ENCODE data around the gene SUSD4. TPM values are rescaled to one million over a fixed set of nuclear protein-coding genes. Genes with fewer than 3 reads are reported as not detected.
A peak's percentile ranks its signal among the peaks of the same experiment; 100 is the strongest.

SUSD4 gene
- total RNA-seq, 1 donor from 2014 or later: 0.79 TPM

DNA sequence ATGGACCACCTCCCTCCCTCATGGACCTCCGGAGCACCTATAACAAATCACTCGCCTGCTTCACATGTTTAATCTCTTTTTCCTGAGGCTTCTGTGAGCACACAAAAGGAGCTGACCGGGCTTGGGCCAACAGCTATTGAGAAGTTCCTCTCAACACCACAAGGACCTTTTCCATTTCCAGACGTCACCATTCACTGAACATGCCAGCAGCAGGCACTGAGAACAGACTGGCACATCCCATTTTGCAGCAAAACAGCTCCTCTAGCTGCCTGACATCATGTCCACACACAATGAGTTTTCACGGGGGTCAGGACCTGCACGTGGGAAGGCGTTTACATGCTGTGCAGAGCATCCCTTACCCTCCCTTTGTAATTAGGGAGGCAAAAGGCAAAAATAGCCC lies 11.0 kb downstream of the SUSD4 start:
- peaks cover 2% of the 10 kb centered on the region for H3K27me3 ChIP-seq (ENCODE audit: control insufficient read depth, insufficient read depth, low read length)
- H3K4me3 ChIP-seq (ENCODE audit: low read depth, low read length): no peak overlapping the region
- no peak for DNase-seq (ENCODE audit: low read depth)
- no peaks in the 10 kb centered on the region for H3K36me3 ChIP-seq (ENCODE audit: control insufficient read depth, insufficient read depth, low read length)
- peak; percentile 79 for FAIRE-seq
- TF ChIP-seq, protein P1, sequence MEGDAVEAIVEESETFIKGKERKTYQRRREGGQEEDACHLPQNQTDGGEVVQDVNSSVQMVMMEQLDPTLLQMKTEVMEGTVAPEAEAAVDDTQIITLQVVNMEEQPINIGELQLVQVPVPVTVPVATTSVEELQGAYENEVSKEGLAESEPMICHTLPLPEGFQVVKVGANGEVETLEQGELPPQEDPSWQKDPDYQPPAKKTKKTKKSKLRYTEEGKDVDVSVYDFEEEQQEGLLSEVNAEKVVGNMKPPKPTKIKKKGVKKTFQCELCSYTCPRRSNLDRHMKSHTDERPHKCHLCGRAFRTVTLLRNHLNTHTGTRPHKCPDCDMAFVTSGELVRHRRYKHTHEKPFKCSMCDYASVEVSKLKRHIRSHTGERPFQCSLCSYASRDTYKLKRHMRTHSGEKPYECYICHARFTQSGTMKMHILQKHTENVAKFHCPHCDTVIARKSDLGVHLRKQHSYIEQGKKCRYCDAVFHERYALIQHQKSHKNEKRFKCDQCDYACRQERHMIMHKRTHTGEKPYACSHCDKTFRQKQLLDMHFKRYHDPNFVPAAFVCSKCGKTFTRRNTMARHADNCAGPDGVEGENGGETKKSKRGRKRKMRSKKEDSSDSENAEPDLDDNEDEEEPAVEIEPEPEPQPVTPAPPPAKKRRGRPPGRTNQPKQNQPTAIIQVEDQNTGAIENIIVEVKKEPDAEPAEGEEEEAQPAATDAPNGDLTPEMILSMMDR (IDR thresholded peaks at IDR 0.05; ENCODE audit: insufficient read depth, low read length, severe bottlenecking): no peak

- Histone ChIP-seq H3K4me3 (ENCODE audit: low read depth, low read length) (no peak overlapping the region), H3K36me3 (ENCODE audit: control insufficient read depth, insufficient read depth, low read length) (no peaks in the 10 kb centered on the region), H3K27me3 (ENCODE audit: control insufficient read depth, insufficient read depth, low read length) (peaks cover 2% of the 10 kb centered on the region)
- TF ChIP-seq, protein P1 (IDR thresholded peaks at IDR 0.05; ENCODE audit: insufficient read depth, low read length, severe bottlenecking): no peak
- FAIRE-seq: no peak
- DNase-seq (ENCODE audit: low read depth): no peak
These were observed 13.5 kb downstream of the SUSD4 start for GRCh38 chr1:223350361-223350908.

DNA sequence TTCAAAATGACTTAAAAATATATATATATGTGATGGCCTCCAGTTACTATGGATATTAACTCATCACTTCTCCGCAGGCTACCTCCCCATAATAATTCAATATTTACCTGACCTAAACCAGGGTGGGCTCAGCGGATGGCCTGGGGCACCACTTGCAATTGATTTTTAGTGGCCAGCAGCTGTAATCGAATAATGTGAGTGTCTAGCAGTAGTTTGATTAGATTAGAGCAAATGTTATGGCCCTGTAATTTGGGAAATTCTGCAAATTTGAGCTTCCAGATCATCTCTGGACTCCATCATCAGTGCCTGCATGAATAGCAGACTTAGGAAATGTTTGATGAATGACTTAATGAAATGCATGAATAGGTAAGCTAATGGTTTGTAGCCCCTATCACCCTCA lies 14.7 kb downstream of the SUSD4 start:
- Histone ChIP-seq H3K4me3 (ENCODE audit: low read depth, low read length) (no peak overlapping the region), H3K27me3 (ENCODE audit: control insufficient read depth, insufficient read depth, low read length) (peaks cover 2% of the 10 kb centered on the region), H3K36me3 (ENCODE audit: control insufficient read depth, insufficient read depth, low read length) (no peaks in the 10 kb centered on the region)
- no peak for FAIRE-seq
- TF ChIP-seq, protein P1 (IDR thresholded peaks at IDR 0.05; ENCODE audit: insufficient read depth, low read length, severe bottlenecking): no peak
- DNase-seq (ENCODE audit: low read depth): no peak

DNA sequence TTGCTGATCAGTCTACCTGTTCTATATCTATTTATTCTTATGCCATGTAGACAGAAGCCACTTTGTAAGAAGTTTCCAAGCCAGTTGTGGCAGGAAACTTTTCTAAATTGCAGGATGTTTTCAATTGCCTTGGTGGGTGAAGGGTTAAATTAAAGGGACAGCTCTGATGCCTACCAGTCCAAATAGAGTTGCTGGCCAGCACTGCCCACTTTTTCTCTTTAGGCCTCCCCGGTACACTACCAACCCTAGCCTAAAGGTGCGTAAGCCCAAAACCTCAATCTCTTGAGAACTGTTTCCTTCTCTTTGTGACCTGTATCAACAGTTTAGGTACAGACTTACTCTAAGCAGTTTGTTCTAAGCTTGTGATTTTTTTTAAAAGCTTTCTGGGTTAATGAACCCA lies 15.5 kb downstream of the SUSD4 start:
- peaks cover 2% of the 10 kb centered on the region for H3K27me3 ChIP-seq (ENCODE audit: control insufficient read depth, insufficient read depth, low read length)
- no peaks in the 10 kb centered on the region for H3K36me3 ChIP-seq (ENCODE audit: control insufficient read depth, insufficient read depth, low read length)
- TF ChIP-seq, protein P1 (IDR thresholded peaks at IDR 0.05; ENCODE audit: insufficient read depth, low read length, severe bottlenecking): no peak
- FAIRE-seq (no peak), DNase-seq (ENCODE audit: low read depth) (no peak)
- H3K4me3 ChIP-seq (ENCODE audit: low read depth, low read length): no peak overlapping the region

- Histone ChIP-seq H3K4me3 (ENCODE audit: low read depth, low read length) (no peak overlapping the region), H3K36me3 (ENCODE audit: control insufficient read depth, insufficient read depth, low read length) (no peaks in the 10 kb centered on the region), H3K27me3 (ENCODE audit: control insufficient read depth, insufficient read depth, low read length) (peaks cover under 1% of the 10 kb centered on the region)
- TF ChIP-seq, protein P1 (IDR thresholded peaks at IDR 0.05; ENCODE audit: insufficient read depth, low read length, severe bottlenecking): no peak
- no peak for FAIRE-seq
- no peak for DNase-seq (ENCODE audit: low read depth)
These were observed 16.4 kb downstream of the SUSD4 start for GRCh38 chr1:223347583-223347982.

DNA sequence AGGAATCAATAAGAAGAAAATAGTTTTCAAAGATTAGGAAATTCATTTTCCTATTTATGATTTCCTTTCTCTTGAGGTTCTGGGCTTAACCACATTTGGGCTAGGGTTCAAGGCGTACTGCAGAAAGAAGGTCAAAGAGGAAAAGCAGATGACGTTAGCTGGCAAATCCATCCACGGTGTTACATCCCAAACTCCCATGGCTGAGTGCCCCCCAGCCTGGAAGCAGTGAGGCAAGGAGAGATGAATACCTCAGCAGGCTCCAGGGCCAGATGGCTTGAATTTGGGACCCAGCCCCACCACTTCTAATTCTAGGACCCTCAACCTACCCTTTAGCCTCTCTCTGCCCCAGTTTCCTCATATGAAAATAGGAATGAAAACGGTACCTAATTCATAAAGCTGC lies 17.7 kb downstream of the SUSD4 start:
- Histone ChIP-seq H3K4me3 (ENCODE audit: low read depth, low read length) (no peak overlapping the region), H3K36me3 (ENCODE audit: control insufficient read depth, insufficient read depth, low read length) (no peaks in the 10 kb centered on the region), H3K27me3 (ENCODE audit: control insufficient read depth, insufficient read depth, low read length) (no peaks in the 10 kb centered on the region)
- FAIRE-seq (no peak), DNase-seq (ENCODE audit: low read depth) (no peak)
- TF ChIP-seq, protein P1 (IDR thresholded peaks at IDR 0.05; ENCODE audit: insufficient read depth, low read length, severe bottlenecking): no peak
